Measurements from ENCODE around the gene VIPR1.
"Not testable (repeated sequence)": the region's sequence is repeated elsewhere in the genome, so short reads cannot be mapped to it uniquely, and the experiment has no call there.

The VIPR1 gene

GRCh38 chr3:42535981-42536784 lies 33.7 kb downstream of the VIPR1 start:
- peak; percentile 27 for DNase-seq (ENCODE audit: low spot score)

- no peak for DNase-seq (ENCODE audit: low spot score)
Observed at GRCh38 chr3:42537350-42537749, 34.9 kb downstream of the VIPR1 start.

GRCh38 chr3:42539871-42540714 lies 37.6 kb downstream of the VIPR1 start:
- DNase-seq (ENCODE audit: low spot score): no peak

- no peak for DNase-seq (ENCODE audit: low spot score)
Observed at GRCh38 chr3:42541079-42541478, 38.6 kb downstream of the VIPR1 start.

GRCh38 chr3:42544492-42545283 lies 42.2 kb downstream of the VIPR1 start:
- no peak for DNase-seq (ENCODE audit: low spot score)

GRCh38 chr3:42545284-42545900 lies 42.9 kb downstream of the VIPR1 start:
- DNase-seq (ENCODE audit: low spot score): no peak

DNA sequence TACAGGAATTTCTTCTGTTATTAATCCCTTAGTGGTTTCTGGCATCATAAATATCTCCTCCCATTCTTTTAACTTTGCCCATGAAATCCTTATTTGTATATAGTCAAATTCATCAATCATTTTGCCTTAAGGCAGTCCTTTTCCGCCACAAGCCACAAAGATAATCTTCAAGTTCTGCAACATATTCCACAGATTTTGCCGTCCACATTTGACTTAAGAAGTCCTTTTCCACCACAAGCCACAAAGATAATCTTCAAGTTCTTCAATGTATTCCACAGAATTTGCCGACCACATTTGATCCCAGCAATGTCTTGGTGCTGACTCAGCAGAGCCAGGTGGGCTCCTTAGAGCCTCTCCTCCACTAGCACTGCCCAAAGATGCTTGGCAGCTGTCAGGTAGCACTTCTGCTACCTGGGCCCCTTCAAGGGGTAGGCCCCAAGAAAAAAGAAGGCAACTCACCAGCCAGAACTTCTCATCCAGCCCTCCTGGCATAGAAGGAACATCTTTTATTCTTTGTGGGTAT lies 44.3 kb downstream of the VIPR1 start:
- DNase-seq (ENCODE audit: low spot score): no peak

DNA sequence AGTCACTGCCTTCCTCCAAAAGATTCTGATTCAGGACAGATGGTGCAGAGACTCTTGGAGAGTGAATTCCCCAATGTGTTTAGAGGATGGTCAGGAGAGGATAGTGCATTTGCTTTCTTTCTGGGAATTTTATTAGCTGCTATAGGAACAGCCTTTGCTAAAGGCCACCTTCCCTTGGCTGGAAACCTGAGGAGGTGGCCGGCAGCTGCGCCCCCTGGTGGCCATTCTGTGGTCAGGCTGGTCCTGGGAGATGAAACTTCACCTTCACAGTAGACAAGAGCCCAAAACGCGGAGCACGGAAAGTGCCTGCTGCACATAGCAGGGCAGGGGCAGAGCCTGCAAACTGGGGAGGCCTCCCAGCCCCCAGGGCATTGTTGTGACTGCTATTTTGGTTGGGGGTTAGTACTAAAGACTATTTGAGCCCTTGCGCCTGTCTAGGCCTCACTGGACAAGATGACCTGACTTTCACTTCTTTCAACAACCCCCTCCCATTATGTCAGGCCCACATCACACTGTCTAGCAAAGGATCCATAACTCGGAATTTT lies 45.0 kb downstream of the VIPR1 start:
- peak; percentile 37 for DNase-seq (ENCODE audit: low spot score)

GRCh38 chr3:42549131-42549530 lies 46.7 kb downstream of the VIPR1 start:
- no peak for DNase-seq (ENCODE audit: low spot score)

DNA sequence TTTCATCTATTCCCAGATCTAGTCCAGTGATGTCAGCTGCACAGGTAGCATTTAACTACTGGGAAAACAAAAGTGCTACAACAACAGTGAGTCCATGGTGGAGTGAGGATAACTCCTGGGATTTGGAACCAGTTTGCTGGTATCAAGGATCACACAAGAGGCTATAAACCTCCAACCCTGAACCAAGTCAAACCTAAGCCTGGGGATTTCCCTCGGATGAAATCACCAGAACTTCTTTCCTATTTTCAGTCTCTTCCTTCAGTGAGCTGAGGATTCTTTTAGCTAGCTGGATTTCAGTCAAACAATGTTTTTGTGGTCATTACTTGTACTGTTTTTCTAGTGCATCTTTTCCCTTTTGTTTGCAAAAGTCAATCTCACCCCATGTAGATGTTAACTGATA lies 47.8 kb downstream of the VIPR1 start:
- no peak for DNase-seq (ENCODE audit: low spot score)

DNA sequence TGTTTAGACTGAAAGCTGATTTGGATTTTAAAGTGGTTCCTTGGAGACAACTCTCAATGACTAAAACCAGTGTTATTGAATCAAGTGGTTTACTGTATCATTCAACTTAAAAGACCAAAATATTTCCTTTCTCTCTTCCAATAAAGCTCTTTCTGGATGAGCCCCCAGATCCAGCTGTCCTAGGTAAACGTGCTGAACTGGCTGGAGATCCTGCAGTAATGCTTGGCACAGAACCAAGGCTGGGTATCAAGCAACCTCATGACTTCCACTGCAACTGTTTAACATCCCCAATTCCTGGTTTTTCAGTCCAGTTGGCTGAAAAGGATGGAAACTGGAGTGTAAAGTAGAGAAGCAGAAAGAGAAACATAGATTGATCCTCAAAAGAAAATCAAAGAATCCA lies 50.4 kb downstream of the VIPR1 start:
- DNase-seq (ENCODE audit: low spot score): no peak

- no peak for DNase-seq (ENCODE audit: low spot score)
Observed at GRCh38 chr3:42556089-42556632, 53.7 kb downstream of the VIPR1 start.

GRCh38 chr3:42556817-42557216 lies 54.4 kb downstream of the VIPR1 start:
- DNase-seq (ENCODE audit: low spot score): not testable (repeated sequence)

DNA sequence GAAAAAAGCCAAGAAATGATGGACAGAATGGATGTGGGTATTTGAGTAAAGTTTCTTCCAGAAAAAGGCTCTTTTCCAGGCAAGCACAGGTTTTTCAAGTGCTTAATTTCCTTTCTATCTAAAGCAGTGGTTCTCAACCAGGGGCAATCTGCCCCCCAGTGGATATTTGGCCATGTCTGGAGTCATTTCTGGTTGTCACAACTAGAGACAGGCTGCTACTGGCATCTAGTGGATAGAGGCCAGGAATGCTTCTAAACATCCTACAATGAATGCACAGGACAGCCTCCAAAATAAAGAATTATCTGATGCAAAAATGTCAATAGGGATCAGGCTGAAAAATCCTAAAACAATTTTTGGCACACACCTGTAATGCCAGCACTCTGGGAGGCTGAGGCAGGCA lies 55.4 kb downstream of the VIPR1 start:
- no peak for DNase-seq (ENCODE audit: low spot score)

- no peak for DNase-seq (ENCODE audit: low spot score)
Observed at GRCh38 chr3:42562047-42562907, 59.8 kb downstream of the VIPR1 start.

DNA sequence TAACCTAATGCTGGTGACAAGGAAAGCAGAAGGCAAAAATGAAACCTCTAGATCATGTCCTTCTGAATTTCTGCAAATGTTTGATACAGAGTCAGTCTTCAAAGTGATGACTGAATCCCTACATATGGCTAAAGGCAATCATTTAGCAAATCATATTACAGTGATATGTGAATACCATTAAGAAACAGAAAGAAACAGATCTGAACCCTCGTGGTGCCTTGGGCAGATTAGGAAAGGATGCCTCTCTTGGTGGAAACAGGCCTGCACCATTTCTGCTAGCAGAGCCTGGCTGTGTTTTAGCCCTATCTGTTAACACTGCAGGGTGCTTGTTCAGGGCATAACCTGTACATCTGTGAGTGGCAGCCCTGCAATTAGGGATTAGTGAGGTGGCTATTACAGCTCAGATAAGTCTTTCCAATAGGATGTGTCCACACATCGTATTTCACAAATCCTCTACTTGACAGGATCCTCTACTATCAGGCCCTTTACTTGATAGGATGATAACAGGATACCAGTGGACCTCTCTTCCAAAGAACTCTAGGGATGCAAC lies 67.2 kb downstream of the VIPR1 start:
- no peak for DNase-seq (ENCODE audit: low spot score)

DNA sequence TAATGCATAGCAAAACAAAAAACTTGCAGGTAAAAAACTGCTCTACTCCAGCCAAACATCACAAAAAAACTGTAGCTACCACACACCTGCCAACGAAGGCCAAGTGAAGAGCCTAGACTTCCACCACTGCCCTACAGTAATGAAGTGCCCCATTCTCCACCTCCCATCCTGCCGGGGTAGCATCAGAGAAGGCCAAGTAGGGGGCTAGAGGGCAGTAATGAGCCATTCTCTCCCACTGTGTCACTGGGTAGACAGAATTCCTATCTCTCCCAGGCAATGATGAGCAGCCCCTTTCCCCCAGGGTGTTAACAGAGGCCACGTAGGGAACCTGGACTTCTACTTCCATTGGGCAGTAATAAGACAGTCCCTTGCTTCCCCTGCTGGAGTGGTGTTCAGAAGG lies 69.8 kb downstream of the VIPR1 start:
- DNase-seq (ENCODE audit: low spot score): peak; percentile 20

DNA sequence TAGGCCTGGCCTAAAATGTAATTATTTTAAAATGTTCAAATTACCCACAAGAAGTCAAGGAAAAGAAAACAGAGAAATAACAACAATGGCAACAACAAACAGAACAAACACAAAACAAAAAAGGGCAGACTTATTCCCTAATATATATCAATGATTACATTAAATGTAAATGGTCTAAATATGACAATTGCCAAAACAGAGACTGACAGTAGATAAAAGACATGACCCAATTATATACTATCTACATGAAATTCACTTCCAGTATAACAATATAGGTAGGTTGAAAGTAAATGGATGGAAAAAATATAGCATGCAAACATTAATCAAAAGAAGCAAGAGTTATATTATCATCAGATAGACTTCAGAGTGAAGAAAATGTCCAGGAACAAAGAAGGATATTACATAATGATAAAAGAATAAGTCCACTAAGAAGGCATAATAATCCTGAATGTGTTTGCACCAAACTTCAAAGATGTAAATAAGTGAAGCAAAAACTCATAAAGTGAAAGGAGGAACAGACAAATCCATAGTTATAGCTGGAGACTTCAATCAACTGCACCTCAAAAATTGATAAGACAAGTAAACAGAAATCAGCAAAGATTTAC lies 72.8 kb downstream of the VIPR1 start:
- DNase-seq (ENCODE audit: low spot score): no peak

- DNase-seq (ENCODE audit: low spot score): no peak
Observed at GRCh38 chr3:42578054-42578453, 75.6 kb downstream of the VIPR1 start.

All from putamen (tissue), 1 donor.